Mucosa of descending colon (tissue), 3 donors: ENCODE data around the gene SIRPG. TPM values are rescaled to one million over a fixed set of nuclear protein-coding genes. Genes with fewer than 3 reads are reported as not detected.

ENCODE experiments used
- ATAC-seq: fragments of 200-7000 bp; cut with Tn5 transposase; one replicate; pipeline ENCODE4 v1.9.1; 2020; ENCODE audit warnings: mild to moderate bottlenecking, moderate library complexity
- DNase-seq, 3 donors: peaks; one replicate each; pipeline ENCODE4 v3.0.0-alpha.2; 2020
- H3K36me3 ChIP-seq: fragments of 200-600 bp; one replicate; pipeline ENCODE4 v1.8.0; 2021; ENCODE audit warnings: low read depth, mild to moderate bottlenecking
- H3K4me1 ChIP-seq: fragments of 200-600 bp; one replicate; pipeline ENCODE4 v1.8.0; 2021; ENCODE audit warnings: low read depth, mild to moderate bottlenecking
- H3K4me3 ChIP-seq: fragments of 200-600 bp; one replicate; pipeline ENCODE4 v1.8.0; 2021; ENCODE audit warnings: mild to moderate bottlenecking
- H3K9me3 ChIP-seq: fragments of 200-600 bp; one replicate; pipeline ENCODE4 v1.8.0; 2021; ENCODE audit warnings: mild to moderate bottlenecking
- intact Hi-C, 2 donors: fragments of 100-400 bp; cut with DNase I in 1 of 2; cut with micrococcal nuclease in 1 of 2; formaldehyde crosslinking; loops; one replicate each; pipeline versions ENCODE4 v1.11.0 to v1.11.1; 2022; cut with DNase I, micrococcal nuclease
- total RNA-seq, 3 donors: library from RNA; stranded (reverse); fragmentation: NEBNext Ultra II Directional in 2 of 3; extraction: Animal tissue kit (Norgen Biotek cat#: 25700) in 2 of 3; gene quantifications; one replicate each; pipeline versions ENCODE4 v1.2.1 to v1.2.4, GENCODE V29; 2021 to 2023
- TF ChIP-seq, protein P1 (sequence below): fragments of 200-600 bp; IDR thresholded peaks from one replicate; pipeline ENCODE4 v1.8.0; 2022; ENCODE audit warnings: antibody characterized with exemption, mild to moderate bottlenecking
- donor health status: DM: no; HTN: no; CAD: no; lungs with moderate emphysema.
- donor health status: DM: no; HTN: no; CAD: no.
- donor health status: DM: no; HTN: yes; CAD: no.

The SIRPG gene
- total RNA-seq, 3 donors from 2014 or later: 1.1 to 1.7 (median 1.2) TPM

DNA sequence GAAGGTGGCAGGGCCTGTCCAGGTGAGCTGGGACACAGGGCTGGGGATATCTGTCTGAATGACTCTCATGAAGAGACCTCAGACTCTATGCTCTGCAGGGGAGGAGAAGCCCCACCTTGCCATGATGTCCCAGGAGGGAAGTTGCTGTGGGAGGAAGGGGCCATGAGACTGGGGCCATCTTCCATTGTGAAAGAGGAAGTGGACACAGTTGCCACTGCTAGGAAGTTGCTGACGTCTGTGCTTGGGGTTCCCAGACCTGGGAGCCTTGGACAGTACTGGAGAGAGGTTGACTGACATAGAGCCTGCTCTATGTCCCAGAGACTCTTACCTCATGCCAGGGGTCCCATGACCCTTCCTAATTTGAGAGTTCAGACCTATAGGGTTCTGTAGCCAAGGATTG lies 62.2 kb downstream of the SIRPG start:
- TF ChIP-seq, protein P1, sequence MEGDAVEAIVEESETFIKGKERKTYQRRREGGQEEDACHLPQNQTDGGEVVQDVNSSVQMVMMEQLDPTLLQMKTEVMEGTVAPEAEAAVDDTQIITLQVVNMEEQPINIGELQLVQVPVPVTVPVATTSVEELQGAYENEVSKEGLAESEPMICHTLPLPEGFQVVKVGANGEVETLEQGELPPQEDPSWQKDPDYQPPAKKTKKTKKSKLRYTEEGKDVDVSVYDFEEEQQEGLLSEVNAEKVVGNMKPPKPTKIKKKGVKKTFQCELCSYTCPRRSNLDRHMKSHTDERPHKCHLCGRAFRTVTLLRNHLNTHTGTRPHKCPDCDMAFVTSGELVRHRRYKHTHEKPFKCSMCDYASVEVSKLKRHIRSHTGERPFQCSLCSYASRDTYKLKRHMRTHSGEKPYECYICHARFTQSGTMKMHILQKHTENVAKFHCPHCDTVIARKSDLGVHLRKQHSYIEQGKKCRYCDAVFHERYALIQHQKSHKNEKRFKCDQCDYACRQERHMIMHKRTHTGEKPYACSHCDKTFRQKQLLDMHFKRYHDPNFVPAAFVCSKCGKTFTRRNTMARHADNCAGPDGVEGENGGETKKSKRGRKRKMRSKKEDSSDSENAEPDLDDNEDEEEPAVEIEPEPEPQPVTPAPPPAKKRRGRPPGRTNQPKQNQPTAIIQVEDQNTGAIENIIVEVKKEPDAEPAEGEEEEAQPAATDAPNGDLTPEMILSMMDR: no peak
- DNase-seq (no peak), ATAC-seq (no peak)
- no peaks in the 10 kb centered on the region for H3K4me1 ChIP-seq
- intact Hi-C loops: no loop called here
- no peaks in the 10 kb centered on the region for H3K36me3 ChIP-seq
- no peak overlapping the region for H3K4me3 ChIP-seq
- H3K9me3 ChIP-seq: no peaks in the 10 kb centered on the region

DNA sequence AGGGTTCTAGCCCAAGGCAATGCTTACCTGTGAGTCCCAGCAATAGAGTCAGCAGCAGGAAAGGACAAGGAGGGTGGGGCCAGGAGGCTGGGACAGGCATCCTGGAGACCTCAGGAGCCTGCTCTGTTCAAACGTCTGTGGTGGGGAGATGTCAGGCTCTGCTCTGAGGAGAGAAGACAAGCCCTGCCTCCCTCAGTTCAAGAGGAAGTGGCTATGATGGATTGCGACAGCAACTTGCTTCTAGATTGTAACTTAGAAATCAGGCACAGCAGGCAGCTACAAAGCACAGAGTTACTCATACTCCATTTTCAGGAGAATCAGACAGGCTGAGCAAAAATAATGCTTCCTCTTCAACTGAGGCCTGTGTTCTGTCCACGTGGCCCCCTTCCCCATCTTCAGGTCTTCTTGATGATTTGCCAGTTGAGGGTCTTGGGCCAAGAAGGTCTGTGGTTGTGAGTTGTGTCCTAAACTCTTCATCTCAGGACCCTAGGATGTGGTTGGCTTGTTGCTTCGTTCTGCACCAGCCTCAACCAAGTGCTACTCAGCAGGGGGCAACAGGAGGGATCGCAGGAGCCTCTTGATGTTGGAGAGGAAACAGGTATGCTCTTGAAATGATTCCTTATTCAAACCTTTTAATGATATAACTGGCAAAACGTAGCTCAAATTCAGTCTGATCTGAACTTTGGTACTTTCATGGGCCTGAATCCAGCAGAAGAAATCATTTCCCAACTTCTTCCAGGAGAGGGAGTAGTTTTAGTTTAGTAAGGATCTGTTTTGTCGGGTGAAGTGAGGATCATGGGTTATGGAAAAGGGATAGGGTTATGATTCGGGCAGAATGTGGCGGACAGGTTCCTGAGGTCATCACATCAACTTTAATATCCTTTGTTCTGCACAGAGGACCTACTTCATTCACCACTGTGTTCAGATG lies 68.8 kb downstream of the SIRPG start:
- Histone ChIP-seq H3K4me3 (no peak overlapping the region), H3K9me3 (no peaks in the 10 kb centered on the region), H3K4me1 (no peaks in the 10 kb centered on the region), H3K36me3 (no peaks in the 10 kb centered on the region)
- intact Hi-C loops: no loop called here
- TF ChIP-seq, protein P1: no peak
- ATAC-seq (no peak), DNase-seq (no peak)

DNA sequence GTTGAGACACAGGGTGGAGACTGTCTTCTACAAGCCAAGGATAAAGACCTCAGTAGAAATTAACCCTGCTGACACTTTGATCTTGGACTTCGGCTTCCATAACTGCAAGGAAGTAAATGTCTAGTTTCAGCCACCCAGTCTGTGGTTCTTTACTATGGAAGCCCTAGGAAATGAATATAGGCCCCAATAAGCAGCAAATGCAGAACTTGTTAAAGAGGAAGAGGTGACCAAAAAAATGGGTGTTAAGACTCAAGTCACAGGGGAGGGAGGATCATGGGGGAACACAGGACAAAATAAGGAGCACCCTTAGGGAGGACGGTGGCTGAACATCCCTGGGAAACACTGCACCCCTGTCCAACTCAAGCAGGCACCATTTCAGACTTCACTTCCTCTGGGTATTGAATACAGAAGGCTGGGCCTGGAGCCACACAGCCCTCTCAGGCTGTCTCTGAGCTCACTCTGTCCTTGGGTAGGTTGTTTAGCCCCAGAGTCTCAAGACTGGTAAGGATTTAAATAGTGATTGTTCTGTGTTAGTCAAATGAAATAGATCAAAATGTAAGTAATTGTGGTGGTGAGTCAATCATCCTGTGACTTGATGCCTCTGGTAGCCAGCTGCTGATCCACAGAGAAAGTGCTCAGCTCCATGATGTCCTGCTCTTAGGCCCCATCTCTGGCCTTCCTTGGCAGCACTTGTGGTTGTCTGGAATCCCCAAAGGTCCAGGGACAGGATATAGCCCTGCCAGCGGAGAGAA lies 69.6 kb downstream of the SIRPG start:
- ATAC-seq: no peak
- Histone ChIP-seq H3K4me3 (no peak overlapping the region), H3K36me3 (no peaks in the 10 kb centered on the region), H3K4me1 (no peaks in the 10 kb centered on the region), H3K9me3 (no peaks in the 10 kb centered on the region)
- TF ChIP-seq, protein P1: no peak
- DNase-seq: no peak
- intact Hi-C loops: no loop called here

DNA sequence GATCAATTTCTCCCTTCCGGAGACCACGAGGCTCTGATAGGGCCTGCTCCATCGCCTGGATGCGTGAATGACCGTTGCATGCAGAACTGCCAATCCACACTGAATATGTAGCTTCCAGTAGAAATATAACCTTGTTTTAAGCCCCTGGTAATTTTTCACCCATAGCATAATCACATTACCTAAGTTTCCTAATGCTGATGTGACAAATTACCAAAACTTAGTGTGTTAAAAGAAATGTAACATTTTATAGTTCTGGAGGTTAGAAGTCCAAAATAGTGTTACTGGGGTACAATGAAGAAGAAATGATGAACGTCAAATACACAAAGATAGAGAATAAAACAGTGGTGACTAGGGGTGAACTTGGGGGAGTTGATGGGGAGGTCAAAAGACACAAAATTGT lies 78.1 kb downstream of the SIRPG start:
- Histone ChIP-seq H3K4me3 (no peak overlapping the region), H3K4me1 (no peaks in the 10 kb centered on the region), H3K36me3 (no peaks in the 10 kb centered on the region), H3K9me3 (no peaks in the 10 kb centered on the region)
- TF ChIP-seq, protein P1: no peak
- ATAC-seq (no peak), DNase-seq (no peak)
- intact Hi-C loops: loop anchor here in 1 of 2 donors (2.0 kb wide), 1 partner anchor 35 kb away; no protein-coding TSS in a partner anchor

Other genes starting within 250 kb of the SIRPG start
- 10 to 100 TPM; 70.3 to 84.1 (median 80.0) TPM for gene NSFL1C, start 190.9 kb downstream of the SIRPG start, total RNA-seq
- gene SIRPB2, start 166.4 kb downstream of the SIRPG start, total RNA-seq: 1 to 10 TPM in 2 of 3 donors, under 1 TPM in 1; 0.87 to 5.4 (median 3.4) TPM
- gene SIRPD, start 100.1 kb downstream of the SIRPG start, total RNA-seq: not detected
- gene SIRPB1, start 37.8 kb downstream of the SIRPG start, total RNA-seq: 1 to 10 TPM in 2 of 3 donors, not detected in 1; 6.0 to 8.3 TPM
- gene SIRPA, start 237.6 kb upstream of the SIRPG start, total RNA-seq: 10 to 100 TPM in 2 of 3 donors, 1 to 10 TPM in 1; 7.6 to 24.4 (median 14.1) TPM